IMR-90 (cell line): ENCODE results near the gene STAP2. TPM values are rescaled to one million over a fixed set of nuclear protein-coding genes. Genes with fewer than 3 reads are reported as not detected.

ENCODE experiments used
- ATAC-seq: fragments of 200-7000 bp; cut with Tn5 transposase; 2 replicates; pipeline ENCODE4 v1.9.1; 2020; ENCODE audit warnings: low read depth, mild to moderate bottlenecking, moderate library complexity
- BruUV-seq: library from RNA; stranded (reverse); fragments of 400-500 nt; replicated peaks from 2 replicates; lab custom pipeline; 2021; lab: Mats Ljungman, UMichigan
- CTCF ChIA-PET: fragments of 300-600 bp; formaldehyde crosslinking; extraction: SDS; loops from one replicate; lab custom pipeline; 2021; ENCODE audit warnings: antibody characterized with exemption; lab: Yijun Ruan, JAX
- POLR2A ChIA-PET: fragments of 300-600 bp; sonication (Branson Sonifier 250); formaldehyde crosslinking; loops from one replicate; lab custom pipeline; 2022; ENCODE audit warnings: antibody characterized with exemption; ENCODE audit not compliant: unreplicated experiment; lab: Charles Lee
- DNase-seq: peaks from one replicate; pipeline ENCODE4 v3.0.0; 2013
- H2AFZ ChIP-seq: replicated peaks from 2 replicates; pipeline ENCODE3; 2013; ENCODE audit warnings: low read length, mild to moderate bottlenecking; ENCODE audit not compliant: poor library complexity
- H2AK5ac ChIP-seq: 2 replicates; pipeline ENCODE4 v1.6.1; 2013; ENCODE audit warnings: low read depth, low read length, inconsistent platforms
- H2AK9ac ChIP-seq: replicated peaks from 2 replicates; pipeline ENCODE3; 2013; ENCODE audit warnings: mild to moderate bottlenecking, low read depth, low read length, moderate library complexity; ENCODE audit not compliant: poor library complexity
- H2BK120ac ChIP-seq: 2 replicates; pipeline ENCODE4 v1.6.1; 2013; ENCODE audit warnings: low read depth, low read length, inconsistent platforms
- H2BK15ac ChIP-seq: 3 replicates; pipeline ENCODE4 v1.6.1; 2013; ENCODE audit warnings: low read depth, low read length, inconsistent platforms
- H2BK20ac ChIP-seq: 2 replicates; pipeline ENCODE4 v1.6.1; 2013; ENCODE audit warnings: low read depth, mild to moderate bottlenecking, inconsistent platforms, low read length, moderate library complexity
- H2BK5ac ChIP-seq: 2 replicates; pipeline ENCODE4 v1.6.1; 2013; ENCODE audit warnings: mild to moderate bottlenecking, low read depth, low read length, inconsistent platforms; ENCODE audit not compliant: poor library complexity, severe bottlenecking
- H3K14ac ChIP-seq: replicated peaks from 2 replicates; pipeline ENCODE4 v1.6.1; 2013; ENCODE audit warnings: low read depth, low read length, inconsistent platforms
- H3K18ac ChIP-seq: 2 replicates; pipeline ENCODE4 v1.6.1; 2013; ENCODE audit warnings: low read depth, low read length, control low read depth
- H3K23ac ChIP-seq: 2 replicates; pipeline ENCODE4 v1.6.1; 2013; ENCODE audit warnings: low read depth, low read length, inconsistent platforms
- H3K27ac ChIP-seq: 2 replicates; pipeline ENCODE4 v1.5.1; 2013; ENCODE audit warnings: mild to moderate bottlenecking, control low read depth, low read length; ENCODE audit not compliant: insufficient read depth
- H3K27me3 ChIP-seq: 2 replicates; pipeline ENCODE4 v1.6.1; 2013; ENCODE audit warnings: low read length; ENCODE audit not compliant: control insufficient read depth, insufficient read depth
- H3K36me3 ChIP-seq: 2 replicates; pipeline ENCODE4 v1.6.1; 2013; ENCODE audit warnings: low read length, mixed read lengths; ENCODE audit not compliant: control insufficient read depth, insufficient read depth
- H3K4ac ChIP-seq: 2 replicates; pipeline ENCODE4 v1.6.1; 2013; ENCODE audit warnings: low read depth, low read length, inconsistent platforms
- H3K4me1 ChIP-seq: 2 replicates; pipeline ENCODE4 v1.6.1; 2013; ENCODE audit warnings: low read length, mixed read lengths; ENCODE audit not compliant: control insufficient read depth, insufficient read depth
- H3K4me2 ChIP-seq: 2 replicates; pipeline ENCODE4 v1.6.1; 2013; ENCODE audit warnings: low read depth, mild to moderate bottlenecking, control low read depth, low read length, moderate library complexity
- H3K4me3 ChIP-seq: 2 replicates; pipeline ENCODE4 v1.5.1; 2013; ENCODE audit warnings: low read depth, mild to moderate bottlenecking, control low read depth, low read length, moderate library complexity; ENCODE audit not compliant: insufficient read depth
- H3K56ac ChIP-seq: 2 replicates; pipeline ENCODE4 v1.6.1; 2013; ENCODE audit warnings: low read length, inconsistent platforms; ENCODE audit not compliant: insufficient read depth; ENCODE audit errors: extremely low read depth
- H3K79me1 ChIP-seq, 2 experiments: 2 replicates each; pipeline ENCODE4 v1.6.1; 2013; ENCODE audit warnings: low read length in 2 of 2, inconsistent platforms in 1 of 2, low read depth in 1 of 2
- H3K9ac ChIP-seq: 2 replicates; pipeline ENCODE4 v1.6.1; 2013; ENCODE audit warnings: low read depth, low read length, control low read depth
- H3K9me1 ChIP-seq: 2 replicates; pipeline ENCODE4 v1.6.1; 2013; ENCODE audit warnings: low read length, inconsistent platforms; ENCODE audit not compliant: insufficient read depth
- H3K9me3 ChIP-seq: 2 replicates; pipeline ENCODE4 v1.6.1; 2013; ENCODE audit warnings: low read length; ENCODE audit not compliant: control insufficient read depth, insufficient read depth
- H4K20me1 ChIP-seq: 2 replicates; pipeline ENCODE4 v1.6.1; 2013; ENCODE audit warnings: low read length, inconsistent platforms; ENCODE audit not compliant: insufficient read depth
- H4K5ac ChIP-seq: 2 replicates; pipeline ENCODE4 v1.6.1; 2013; ENCODE audit warnings: mild to moderate bottlenecking, low read depth, low read length, control low read depth
- H4K8ac ChIP-seq, 2 experiments: 2 replicates each; pipeline ENCODE4 v1.6.1; 2013; ENCODE audit warnings: low read depth in 2 of 2, low read length in 2 of 2, control low read depth in 1 of 2, inconsistent platforms in 1 of 2
- H4K91ac ChIP-seq: 2 replicates; pipeline ENCODE4 v1.6.1; 2013; ENCODE audit warnings: low read depth, low read length, inconsistent platforms; ENCODE audit not compliant: insufficient read depth
- BHLHE40 ChIP-seq: fragments of 150-350 bp; IDR thresholded peaks from 2 replicates; pipeline ENCODE4 v1.6.1; 2016; ENCODE audit warnings: mild to moderate bottlenecking, low read depth, low read length
- CHD1 ChIP-seq: IDR thresholded peaks from 2 replicates; pipeline ENCODE4 v1.6.1; 2012; ENCODE audit warnings: low read depth, low read length, improper control_type of control experiment
- FOS ChIP-seq: fragments of 150-350 bp; IDR thresholded peaks from 2 replicates; pipeline ENCODE4 v1.6.1; 2016; ENCODE audit warnings: low read depth, low read length
- MAFK ChIP-seq: IDR thresholded peaks from 2 replicates; pipeline ENCODE4 v1.6.1; 2012; ENCODE audit warnings: low read depth, low read length, improper control_type of control experiment
- MAZ ChIP-seq: IDR thresholded peaks from 2 replicates; pipeline ENCODE4 v1.6.1; 2012; ENCODE audit warnings: low read depth, mild to moderate bottlenecking, low read length, improper control_type of control experiment, moderate library complexity, borderline replicate concordance
- NFE2L2 ChIP-seq: fragments of 150-350 bp; IDR thresholded peaks from 2 replicates; pipeline ENCODE4 v1.6.1; 2016; ENCODE audit warnings: low read depth, mild to moderate bottlenecking, low read length
- RAD21 ChIP-seq: IDR thresholded peaks from 2 replicates; pipeline ENCODE4 v1.6.1; 2012; ENCODE audit warnings: low read length, improper control_type of control experiment
- RFX5 ChIP-seq: IDR thresholded peaks from 2 replicates; pipeline ENCODE4 v1.8.0; 2012; ENCODE audit warnings: low read depth, mild to moderate bottlenecking, low read length, moderate library complexity
- SMC3 ChIP-seq: fragments of 150-350 bp; IDR thresholded peaks from 2 replicates; pipeline ENCODE4 v1.6.1; 2016; ENCODE audit warnings: low read depth, mild to moderate bottlenecking, antibody characterized with exemption, low read length, moderate library complexity
- WGBS, 2 experiments: methylation state at CpG; one replicate each; pipeline versions ENCODE4 v1.1.5 to v1.1.7; 2013; ENCODE audit warnings: missing lambda C conversion rate in 2 of 2; ENCODE audit not compliant: insufficient read length in 1 of 2; ENCODE audit errors: extremely low coverage in 2 of 2; 5-methylcytosine and 5-hydroxymethylcytosine counted together
- dilution Hi-C: fragments of 300-500 bp; cut with HindIII; formaldehyde crosslinking; loops from one replicate; pipeline ENCODE4 v1.14.3; 2018; ENCODE audit warnings: low sequenced_read_pairs; ENCODE audit not compliant: unreplicated experiment
- in situ Hi-C: fragments of 300-500 bp; cut with MboI; formaldehyde crosslinking; loops from 3 replicates; pipeline ENCODE4 v1.14.3; 2019; ENCODE audit warnings: low sequenced_read_pairs, inconsistent platforms, mixed read lengths
- intact Hi-C: fragments of 100-400 bp; cut with micrococcal nuclease; formaldehyde crosslinking; loops from 2 replicates; pipeline ENCODE4 v1.10.0; 2022
- polyA plus RNA-seq, 3 experiments: library from polyadenylated mRNA; depleted of rRNA; stranded (reverse); fragments of >200 nt; gene quantifications; 2 replicates each; pipeline ENCODE4 v1.2.3, GENCODE V29; 2012; ENCODE audit warnings: low replicate concordance in 1 of 3
- total RNA-seq: library from RNA; depleted of rRNA; stranded (reverse); fragments of >200 nt; gene quantifications from 2 replicates; pipeline ENCODE4 v1.2.3, GENCODE V29; 2012
- TF ChIP-seq, protein P1 (sequence below): fragments of 150-350 bp; IDR thresholded peaks from 2 replicates; pipeline ENCODE4 v1.6.1; 2016; ENCODE audit warnings: low read depth, mild to moderate bottlenecking, low read length, moderate library complexity, borderline replicate concordance

Gene STAP2
- total and polyA plus RNA-seq, 2 of the 4 experiments (the other 2 are of a cell fraction), result 1.3 to 3.4 TPM

DNA sequence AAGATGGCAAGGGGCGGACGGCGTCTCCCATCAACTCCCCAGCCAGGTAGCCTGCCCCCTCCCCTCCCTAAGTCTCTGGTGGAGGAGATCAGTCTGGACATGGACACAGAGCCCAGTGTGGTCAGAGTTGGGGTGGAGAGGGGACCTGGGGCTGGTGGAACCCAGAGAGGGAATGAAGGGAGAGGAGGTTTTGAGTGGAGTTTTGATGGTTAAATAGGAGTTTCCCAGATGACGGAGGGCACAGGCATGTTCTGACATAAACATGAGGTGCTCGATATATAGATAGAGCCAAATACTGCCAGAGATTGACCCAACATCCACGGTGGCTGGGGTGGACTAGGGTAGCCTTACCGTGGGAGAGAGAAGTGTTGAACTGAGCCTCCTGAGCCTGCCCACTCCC, 20.2 kb downstream of the STAP2 start:
- H3K36me3 ChIP-seq, result no peaks in the 10 kb centered on the region; the same call in 1 of the 2 replicates
- ATAC-seq, result no peak
- no peak overlapping the region for H2BK5ac ChIP-seq
- no peaks in the 10 kb centered on the region for H3K4me1 ChIP-seq
- peak overlapping the region; percentile 16 for H2AK9ac ChIP-seq
- H3K9me1 ChIP-seq, result no peaks in the 10 kb centered on the region
- H4K91ac ChIP-seq, result no peak overlapping the region
- H2BK15ac ChIP-seq, result no peak overlapping the region
- H4K20me1 ChIP-seq, result no peaks in the 10 kb centered on the region
- TF ChIP-seq NFE2L2, result no peak
- TF ChIP-seq CHD1, result no peak
- no peak for TF ChIP-seq MAFK
- TF ChIP-seq, protein P1, sequence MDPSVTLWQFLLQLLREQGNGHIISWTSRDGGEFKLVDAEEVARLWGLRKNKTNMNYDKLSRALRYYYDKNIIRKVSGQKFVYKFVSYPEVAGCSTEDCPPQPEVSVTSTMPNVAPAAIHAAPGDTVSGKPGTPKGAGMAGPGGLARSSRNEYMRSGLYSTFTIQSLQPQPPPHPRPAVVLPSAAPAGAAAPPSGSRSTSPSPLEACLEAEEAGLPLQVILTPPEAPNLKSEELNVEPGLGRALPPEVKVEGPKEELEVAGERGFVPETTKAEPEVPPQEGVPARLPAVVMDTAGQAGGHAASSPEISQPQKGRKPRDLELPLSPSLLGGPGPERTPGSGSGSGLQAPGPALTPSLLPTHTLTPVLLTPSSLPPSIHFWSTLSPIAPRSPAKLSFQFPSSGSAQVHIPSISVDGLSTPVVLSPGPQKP, result no peak
- no peak for TF ChIP-seq RAD21
- no peak for TF ChIP-seq RFX5
- TF ChIP-seq FOS, result no peak
- no peak for TF ChIP-seq MAZ
- no peak for TF ChIP-seq SMC3
- TF ChIP-seq BHLHE40, result no peak
- no peak overlapping the region for H3K56ac ChIP-seq
- WGBS, 2 experiments, result 100% methylated on average over 1 of the region's 7 CpGs; no CpG with 5 or more reads in 1 of the 2 experiments
- no peak overlapping the region for H3K18ac ChIP-seq
- no peak overlapping the region for H3K4ac ChIP-seq
- BruUV-seq, result no TSS peak
- in situ Hi-C loops, result no loop called here
- ChIA-PET POLR2A (no interaction called here), CTCF (no interaction called here)
- no peak overlapping the region for H3K14ac ChIP-seq
- no peak overlapping the region for H3K4me2 ChIP-seq
- no peak overlapping the region for H4K8ac ChIP-seq
- peak overlapping the region; percentile 32 for H2AFZ ChIP-seq
- no peak overlapping the region for H3K4me3 ChIP-seq
- no peak overlapping the region for H3K23ac ChIP-seq
- H3K27ac ChIP-seq, result no peak overlapping the region
- H3K9ac ChIP-seq, result no peak overlapping the region
- no peak overlapping the region for H2BK20ac ChIP-seq
- no peaks in the 10 kb centered on the region; a peak in 1 of 4 replicates for H3K79me1 ChIP-seq
- no peak overlapping the region for H2AK5ac ChIP-seq
- no peak overlapping the region for H2BK120ac ChIP-seq
- DNase-seq, result no peak
- dilution Hi-C loops, result no loop called here
- H3K27me3 ChIP-seq, result no peaks in the 10 kb centered on the region
- H3K9me3 ChIP-seq, result peaks cover 3% of the 10 kb centered on the region; the same call in 1 of the 2 replicates
- no peak overlapping the region for H4K5ac ChIP-seq
- intact Hi-C loops, result no loop called here
